Stimulated activated CD4-positive, alpha-beta T cell treated with anti-CD3 and anti-CD28 coated beads, TNF-alpha, amount 100 ng/mL, for 1 hour (primary cell): ENCODE results near the gene GPR63.

ENCODE experiments used
- DNase-seq, 3 donors: peaks; one replicate each; pipeline ENCODE4 v3.0.0-alpha.2; 2020; ENCODE audit warnings: low read depth in 3 of 3, low spot score in 1 of 3

The GPR63 gene

DNA sequence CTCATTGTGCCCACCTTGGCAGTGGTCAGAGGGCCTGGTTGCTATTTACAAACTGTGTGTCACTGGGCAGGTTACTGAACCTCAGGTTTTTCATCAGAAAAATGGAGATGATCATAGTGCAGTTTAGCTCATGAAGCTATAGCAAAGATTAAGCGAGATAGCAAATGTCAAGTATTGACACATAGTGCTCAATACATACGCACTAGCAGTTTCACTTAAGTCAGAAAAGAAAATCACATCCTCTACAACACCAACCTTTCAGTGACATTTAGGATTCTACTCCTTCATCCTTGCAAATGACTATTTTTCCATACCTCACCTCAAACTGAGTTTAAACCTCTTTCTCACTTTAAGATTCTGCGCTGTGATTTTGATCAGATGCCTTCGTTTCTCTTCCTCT is 16.2 kb downstream of the GPR63 start:
- no peak for DNase-seq

DNA sequence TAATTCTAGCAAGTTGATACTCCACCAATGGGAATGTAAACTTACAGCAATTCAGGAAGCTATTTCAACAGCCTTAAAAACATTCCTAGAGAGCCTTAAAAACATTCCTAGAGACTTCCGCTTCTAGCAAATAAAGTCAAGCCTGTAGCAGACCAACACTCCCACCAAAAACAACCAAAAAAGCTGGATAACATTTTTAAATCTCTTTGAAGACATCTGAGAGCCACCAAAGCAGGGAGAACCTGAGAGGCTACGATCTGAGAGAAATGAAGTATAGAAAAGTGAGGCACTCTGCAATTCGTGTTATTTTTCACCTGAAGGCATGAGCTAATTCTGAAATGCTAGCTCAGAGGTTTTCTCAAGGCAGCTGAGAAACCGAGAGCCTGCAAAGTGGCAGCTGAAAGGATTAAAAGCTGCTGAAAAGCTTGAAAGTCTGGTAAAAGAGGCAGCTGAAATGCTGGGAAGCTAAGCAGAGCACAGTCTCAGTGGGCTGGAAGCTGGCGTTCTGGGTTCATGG is 20.9 kb downstream of the GPR63 start:
- no peak for DNase-seq

DNA sequence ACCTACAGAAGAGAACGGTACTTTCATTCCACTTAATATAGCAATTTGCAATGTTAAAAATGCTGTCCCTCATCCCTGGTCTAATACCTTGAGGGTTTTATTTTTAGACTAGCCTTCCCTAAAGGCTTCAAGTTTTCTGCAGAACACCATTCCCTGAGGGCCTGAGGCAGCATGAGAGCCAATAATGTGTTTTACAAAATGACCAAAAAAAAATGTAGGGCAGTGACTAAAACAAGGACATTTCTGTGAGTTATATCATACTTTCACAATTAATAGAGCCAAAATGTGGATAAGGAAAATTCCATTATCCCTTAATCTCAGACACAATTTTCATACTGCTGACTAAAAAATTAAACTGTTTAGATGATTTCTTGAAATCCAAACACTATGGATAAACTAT is 22.7 kb downstream of the GPR63 start:
- DNase-seq, result no peak

DNA sequence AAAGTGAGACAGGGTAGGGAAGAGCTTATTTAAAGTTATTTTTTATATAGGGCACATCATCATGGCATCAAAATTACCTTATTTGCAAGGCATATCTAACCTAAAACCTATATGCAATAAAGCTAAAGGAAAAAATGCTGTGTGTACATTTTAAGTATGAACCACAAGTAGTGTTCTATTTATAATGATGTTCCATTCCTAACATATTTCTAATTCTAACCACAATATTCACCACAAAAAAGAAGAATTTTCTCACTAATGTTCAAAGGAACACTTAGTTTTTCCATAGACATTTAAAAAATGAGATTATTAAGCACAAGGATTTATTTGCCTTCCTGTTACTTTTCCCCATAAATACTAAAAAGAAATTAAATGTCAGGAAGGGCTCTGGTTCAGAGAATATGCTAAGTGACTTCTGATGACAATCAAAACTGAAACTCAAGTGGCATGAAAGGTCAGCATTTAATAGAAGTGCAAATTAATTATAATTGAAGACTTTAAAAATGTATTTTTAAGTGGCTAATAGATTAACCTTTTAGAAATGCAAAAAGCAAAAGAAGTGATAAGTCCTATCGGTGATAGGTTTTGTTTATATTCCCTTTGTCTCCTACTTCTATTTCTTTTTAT is 25.1 kb downstream of the GPR63 start:
- DNase-seq, result no peak

- DNase-seq, result no peak
Observed at GRCh38 chr6:96811670-96812069, 25.6 kb downstream of the GPR63 start.

DNA sequence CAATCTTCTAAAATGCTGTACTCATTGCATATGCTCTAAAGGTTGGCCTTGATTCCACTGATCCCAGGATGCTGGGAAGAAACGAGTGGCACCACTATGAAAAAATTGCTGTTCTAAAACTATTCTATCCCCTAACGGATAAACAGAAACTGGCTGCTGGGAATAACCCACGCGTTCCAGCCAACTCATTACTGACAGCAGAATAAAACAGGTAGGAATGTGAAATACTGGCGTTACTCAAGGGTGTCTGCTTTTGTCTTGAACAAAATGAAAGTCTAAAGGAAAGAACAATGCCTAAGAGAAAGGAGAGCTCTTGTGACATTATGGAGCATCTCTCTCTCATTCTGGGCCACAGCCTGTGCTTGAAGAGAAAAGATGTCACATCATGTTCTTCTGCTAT is 26.1 kb downstream of the GPR63 start:
- DNase-seq, result no peak

GRCh38 chr6:96809119-96809518 is 28.2 kb downstream of the GPR63 start:
- DNase-seq, result no peak

DNA sequence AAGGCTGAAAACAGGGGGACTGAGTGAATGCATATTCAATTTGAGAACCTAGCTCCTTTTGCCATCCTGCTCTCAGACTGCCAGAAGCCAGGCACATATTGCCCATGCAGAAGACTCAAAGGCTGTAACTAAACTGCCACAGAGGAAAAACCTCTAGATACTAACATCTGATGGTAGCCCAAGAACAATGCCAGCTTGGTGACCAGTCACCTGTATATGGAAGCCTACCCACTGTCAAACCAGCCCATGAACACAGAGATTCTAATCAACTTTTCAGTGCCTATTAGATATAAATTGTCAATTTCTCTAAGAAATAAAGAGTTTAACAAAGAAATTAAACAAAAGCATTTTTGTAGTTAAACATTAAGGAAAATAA is 34.2 kb downstream of the GPR63 start:
- DNase-seq, result no peak

DNA sequence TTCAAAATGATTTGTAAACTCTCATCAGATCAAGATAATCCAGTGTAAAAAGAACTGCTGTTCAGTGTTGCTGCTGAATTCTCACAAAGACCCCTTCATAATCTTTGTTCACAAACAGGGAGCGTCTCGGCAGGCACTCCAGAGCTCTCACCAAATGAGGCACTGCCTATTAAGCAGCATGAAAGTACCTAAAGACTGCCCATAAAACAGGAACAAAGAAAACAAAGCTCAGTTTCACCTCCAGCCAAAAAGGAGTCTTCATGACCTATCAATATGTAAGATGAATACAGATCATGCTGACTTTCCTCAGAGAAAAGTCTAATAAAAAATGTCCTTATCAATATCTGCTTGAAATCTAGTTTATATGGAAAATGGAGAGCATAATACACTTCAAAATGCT is 41.8 kb downstream of the GPR63 start:
- DNase-seq, result no peak

DNA sequence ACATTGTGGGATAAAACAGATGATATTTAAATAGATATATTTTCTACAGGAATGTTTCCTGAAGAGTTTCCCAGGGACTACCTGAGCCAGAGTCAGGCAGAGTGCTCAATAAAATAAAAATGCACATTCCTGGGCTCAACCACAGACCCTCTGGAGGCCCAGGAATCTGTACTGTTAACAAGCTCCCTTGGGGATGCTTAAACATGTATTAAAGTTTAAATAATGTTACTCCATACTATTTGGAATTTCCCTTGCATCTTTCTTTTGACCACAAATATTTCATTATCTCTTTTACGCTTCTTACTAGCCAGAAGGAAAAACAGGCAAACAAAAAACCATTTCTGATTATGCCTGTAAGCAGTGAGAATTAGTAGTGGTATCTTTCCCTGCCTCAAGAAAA is 42.3 kb downstream of the GPR63 start:
- no peak for DNase-seq

DNA sequence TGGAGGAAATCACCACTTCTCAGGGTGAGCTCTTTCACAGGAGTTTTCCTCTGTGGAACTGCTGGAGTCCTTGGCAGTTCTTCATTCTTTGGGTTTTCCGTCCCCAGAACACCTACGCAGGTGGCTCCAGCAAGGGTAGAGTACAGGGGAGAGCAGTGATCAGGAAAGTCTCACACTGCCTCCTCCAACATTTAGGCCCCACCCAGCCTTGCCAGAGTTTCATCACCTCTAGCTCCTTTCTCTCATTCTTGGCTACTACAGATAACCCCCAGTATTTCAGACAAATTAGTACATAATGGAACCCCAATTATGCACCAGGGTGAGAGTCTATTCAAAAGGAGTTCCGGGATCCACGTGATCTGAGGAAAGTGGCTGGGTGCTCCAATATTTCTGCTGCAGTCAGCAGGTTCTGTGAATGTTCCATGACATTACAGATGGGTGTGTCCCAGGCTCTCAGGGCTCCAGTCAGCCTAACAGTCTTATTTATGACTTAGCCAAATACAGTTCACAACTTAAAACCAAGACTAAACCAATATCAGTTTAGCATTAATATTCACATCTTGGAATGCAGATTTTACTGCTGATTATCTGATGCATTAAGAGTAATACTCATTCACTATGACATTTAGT is 44.6 kb downstream of the GPR63 start:
- no peak for DNase-seq

GRCh38 chr6:96789871-96790270 is 47.4 kb downstream of the GPR63 start:
- DNase-seq, result no peak

GRCh38 chr6:96787846-96788580 is 49.3 kb downstream of the GPR63 start:
- no peak for DNase-seq

DNA sequence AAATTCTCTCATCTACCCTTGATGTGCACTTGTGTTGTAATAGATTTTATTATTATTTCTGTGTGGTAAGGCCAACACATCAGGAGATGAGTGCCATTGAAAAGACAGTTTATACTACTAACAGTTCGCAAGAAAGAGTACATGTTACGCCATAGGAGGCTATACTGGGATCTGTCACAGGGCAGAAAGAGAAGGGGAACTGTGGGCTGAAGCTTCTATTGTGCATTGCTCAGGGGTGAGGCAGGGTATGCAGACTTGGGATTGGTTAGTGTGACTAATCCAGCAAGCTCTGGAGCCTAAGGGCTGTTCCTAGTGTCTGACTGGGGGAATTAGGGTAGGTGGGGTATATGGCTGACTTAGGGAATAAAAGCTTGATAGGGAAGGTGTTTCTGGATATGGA is 50.9 kb downstream of the GPR63 start:
- DNase-seq, result no peak

DNA sequence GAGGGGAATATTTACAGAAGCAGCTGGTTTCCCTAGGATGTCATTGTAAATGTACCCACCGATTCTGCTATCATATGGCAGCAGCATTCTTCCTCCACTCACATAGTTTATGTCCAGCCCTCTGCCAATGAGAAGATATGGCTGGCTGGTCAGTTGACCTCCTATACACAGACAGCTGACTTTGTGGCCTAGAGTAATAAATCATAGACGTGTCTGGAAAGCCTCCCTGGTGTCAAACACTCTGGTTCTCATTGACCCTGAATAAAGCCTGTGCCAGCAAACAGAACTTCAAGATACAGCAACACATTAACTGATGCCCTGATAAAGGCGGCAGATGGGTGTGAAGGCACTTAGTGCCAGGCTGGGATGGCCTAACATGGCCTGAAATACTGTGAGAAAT is 52.6 kb downstream of the GPR63 start:
- no peak for DNase-seq

- no peak for DNase-seq
Observed at GRCh38 chr6:96783307-96783706, 54.0 kb downstream of the GPR63 start.

DNA sequence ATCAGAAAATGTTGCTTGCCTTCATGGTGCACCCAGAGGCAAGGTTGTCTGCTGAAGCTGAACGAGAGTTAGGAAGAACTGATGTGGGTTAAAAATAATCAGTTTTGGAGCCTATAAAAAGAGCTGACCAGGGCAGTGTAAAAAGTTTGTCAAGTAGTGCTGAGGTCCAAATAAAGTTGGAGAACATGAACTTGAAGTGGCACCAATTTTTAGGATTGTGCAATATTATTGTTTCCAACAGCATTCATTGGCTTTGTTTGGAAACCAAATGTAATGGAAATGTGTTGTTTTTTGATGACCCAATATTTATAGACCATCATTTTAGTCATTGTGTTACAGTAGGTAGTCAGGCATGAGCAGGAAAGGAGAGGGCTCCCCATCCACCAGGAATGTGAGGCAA is 55.7 kb downstream of the GPR63 start:
- no peak for DNase-seq

DNA sequence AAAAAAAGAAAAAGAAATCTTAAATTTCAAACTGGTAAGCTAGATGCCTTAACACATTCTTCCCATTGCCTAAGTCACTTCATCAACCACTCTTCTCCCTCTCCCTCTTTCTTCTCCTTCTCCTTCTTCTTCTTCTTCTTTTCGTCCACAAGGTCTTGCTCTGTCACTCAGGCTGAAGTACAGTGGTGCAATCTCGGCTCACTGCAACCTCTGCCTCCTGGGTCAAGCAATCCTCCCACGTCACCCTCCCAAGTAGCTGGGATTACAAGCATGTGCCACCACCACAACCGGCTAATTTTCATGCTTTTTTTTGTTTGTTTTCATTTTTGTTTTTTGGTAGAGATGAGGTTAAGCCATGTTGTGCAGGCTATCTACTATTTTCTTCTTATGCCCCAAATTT is 60.2 kb downstream of the GPR63 start:
- no peak for DNase-seq

- DNase-seq, result no peak
Observed at GRCh38 chr6:96775727-96776400, 61.4 kb downstream of the GPR63 start.

- no peak for DNase-seq
Observed at GRCh38 chr6:96766769-96767168, 70.5 kb downstream of the GPR63 start.

- no peak for DNase-seq
Observed at GRCh38 chr6:96762599-96762998, 74.7 kb downstream of the GPR63 start.

- no peak for DNase-seq
Observed at GRCh38 chr6:96761794-96762193, 75.5 kb downstream of the GPR63 start.
